Ascending aorta (tissue), 2 donors: ENCODE data around the gene ZNF558. TPM values are rescaled to one million over a fixed set of nuclear protein-coding genes. Genes with fewer than 3 reads are reported as not detected.
A peak's percentile ranks its signal among the peaks of the same experiment; 100 is the strongest.

Experiments
- DNase-seq, 2 donors: peaks; one replicate each; pipeline ENCODE4 v3.0.0-alpha.2; 2019; ENCODE audit warnings: low spot score in 2 of 2
- H3K27ac ChIP-seq, 2 donors: fragments of 200-600 bp; sonication (generic); one replicate each; pipeline ENCODE4 v1.5.1; 2016 to 2017; ENCODE audit warnings: mild to moderate bottlenecking in 1 of 2
- H3K27me3 ChIP-seq: fragments of 200-600 bp; sonication (generic); one replicate; pipeline ENCODE4 v1.5.1; 2017
- H3K36me3 ChIP-seq, 2 donors: fragments of 200-600 bp; sonication (generic); one replicate each; pipeline ENCODE4 v1.5.1; 2016
- H3K4me1 ChIP-seq, 2 donors: fragments of 200-600 bp; sonication (generic); one replicate each; pipeline ENCODE4 v1.5.1; 2016 to 2017; ENCODE audit warnings: mild to moderate bottlenecking in 1 of 2
- H3K4me3 ChIP-seq, 2 donors: fragments of 200-600 bp; sonication (generic); one replicate each; pipeline ENCODE4 v1.5.1; 2016 to 2017; ENCODE audit warnings: mild to moderate bottlenecking in 1 of 2
- H3K9me3 ChIP-seq, 2 donors: fragments of 200-600 bp; sonication (generic); one replicate each; pipeline ENCODE4 v1.5.1; 2016
- CTCF ChIP-seq, 3 experiments: fragments of 200-600 bp in 2 of 3; fragments of 450-650 bp in 1 of 3; sonication (generic) in 2 of 3; IDR thresholded peaks; one replicate each; pipeline ENCODE4 v1.5.1; 2016 to 2019; ENCODE audit warnings: antibody characterized with exemption in 3 of 3, mild to moderate bottlenecking in 1 of 3, moderate library complexity in 1 of 3
- intact Hi-C: fragments of 100-400 bp; cut with DNase I; formaldehyde crosslinking; loops from one replicate; pipeline ENCODE4 v1.15.1; 2023
- total RNA-seq: library from RNA; depleted of rRNA; stranded (reverse); fragments of >200 nt; gene quantifications from one replicate; pipeline ENCODE4 v1.1.0, GENCODE V29; 2016

ZNF558 gene
- total RNA-seq, 1 donor from 2014 or later = 12.8 TPM

GRCh38 chr19:8821748-8822241, 10.3 kb downstream of the ZNF558 start:
- Histone ChIP-seq H3K36me3 (peaks cover 80 to 99% of the 10 kb centered on the region in 2 donors), H3K4me3 (no peak overlapping the region), H3K9me3 (peaks cover 36 to 46% of the 10 kb centered on the region in 2 donors), H3K27me3 (no peaks in the 10 kb centered on the region), H3K4me1 (no peaks in the 10 kb centered on the region), H3K27ac (no peak overlapping the region)
- intact Hi-C loops = no loop called here
- no peak for TF ChIP-seq CTCF (IDR thresholded peaks at IDR 0.05)
- DNase-seq = no peak

- DNase-seq = no peak
- H3K27ac ChIP-seq = no peak overlapping the region
- no peaks in the 10 kb centered on the region for H3K4me1 ChIP-seq
- TF ChIP-seq CTCF (IDR thresholded peaks at IDR 0.05) = no peak
- intact Hi-C loops = no loop called here
- H3K36me3 ChIP-seq = peaks cover 96 to 100% of the 10 kb centered on the region in 2 donors
- peaks cover 50 to 62% of the 10 kb centered on the region in 2 donors for H3K9me3 ChIP-seq
- H3K27me3 ChIP-seq = no peaks in the 10 kb centered on the region
- no peak overlapping the region for H3K4me3 ChIP-seq
Measured at GRCh38 chr19:8820234-8820633, 11.9 kb downstream of the ZNF558 start.

GRCh38 chr19:8815780-8816179, 16.3 kb downstream of the ZNF558 start:
- intact Hi-C loops = no loop called here
- H3K4me3 ChIP-seq = peak overlapping the region in 1 of 2 donors; percentile 19
- H3K27me3 ChIP-seq = no peaks in the 10 kb centered on the region
- H3K27ac ChIP-seq = no peak overlapping the region
- peaks cover 92 to 96% of the 10 kb centered on the region in 2 donors for H3K9me3 ChIP-seq
- no peak for DNase-seq
- no peak for TF ChIP-seq CTCF (IDR thresholded peaks at IDR 0.05)
- peaks cover 99 to 100% of the 10 kb centered on the region in 2 donors for H3K36me3 ChIP-seq
- H3K4me1 ChIP-seq = no peaks in the 10 kb centered on the region

GRCh38 chr19:8814176-8814575, 17.9 kb downstream of the ZNF558 start:
- Histone ChIP-seq H3K27ac (no peak overlapping the region), H3K9me3 (peaks cover 93 to 99% of the 10 kb centered on the region in 2 donors), H3K27me3 (no peaks in the 10 kb centered on the region), H3K4me3 (no peak overlapping the region), H3K4me1 (no peaks in the 10 kb centered on the region), H3K36me3 (peaks cover 97 to 99% of the 10 kb centered on the region in 2 donors)
- no peak for DNase-seq
- TF ChIP-seq CTCF (IDR thresholded peaks at IDR 0.05) = no peak
- intact Hi-C loops = no loop called here

GRCh38 chr19:8811315-8812172, 20.6 kb downstream of the ZNF558 start:
- intact Hi-C loops = no loop called here
- Histone ChIP-seq H3K4me1 (no peaks in the 10 kb centered on the region), H3K4me3 (no peak overlapping the region), H3K9me3 (peaks cover 98 to 100% of the 10 kb centered on the region in 2 donors), H3K27ac (no peak overlapping the region), H3K36me3 (peaks cover 94 to 99% of the 10 kb centered on the region in 2 donors), H3K27me3 (no peaks in the 10 kb centered on the region)
- no peak for TF ChIP-seq CTCF (IDR thresholded peaks at IDR 0.05)
- DNase-seq = no peak
